ENCODE measurements around the gene FMNL1. TPM values are rescaled to one million over a fixed set of nuclear protein-coding genes. Genes with fewer than 3 reads are reported as not detected.

The FMNL1 gene
- total RNA-seq, 4 donors from 2014 or later: 0.22 to 5.2 (median 3.0) TPM

DNA sequence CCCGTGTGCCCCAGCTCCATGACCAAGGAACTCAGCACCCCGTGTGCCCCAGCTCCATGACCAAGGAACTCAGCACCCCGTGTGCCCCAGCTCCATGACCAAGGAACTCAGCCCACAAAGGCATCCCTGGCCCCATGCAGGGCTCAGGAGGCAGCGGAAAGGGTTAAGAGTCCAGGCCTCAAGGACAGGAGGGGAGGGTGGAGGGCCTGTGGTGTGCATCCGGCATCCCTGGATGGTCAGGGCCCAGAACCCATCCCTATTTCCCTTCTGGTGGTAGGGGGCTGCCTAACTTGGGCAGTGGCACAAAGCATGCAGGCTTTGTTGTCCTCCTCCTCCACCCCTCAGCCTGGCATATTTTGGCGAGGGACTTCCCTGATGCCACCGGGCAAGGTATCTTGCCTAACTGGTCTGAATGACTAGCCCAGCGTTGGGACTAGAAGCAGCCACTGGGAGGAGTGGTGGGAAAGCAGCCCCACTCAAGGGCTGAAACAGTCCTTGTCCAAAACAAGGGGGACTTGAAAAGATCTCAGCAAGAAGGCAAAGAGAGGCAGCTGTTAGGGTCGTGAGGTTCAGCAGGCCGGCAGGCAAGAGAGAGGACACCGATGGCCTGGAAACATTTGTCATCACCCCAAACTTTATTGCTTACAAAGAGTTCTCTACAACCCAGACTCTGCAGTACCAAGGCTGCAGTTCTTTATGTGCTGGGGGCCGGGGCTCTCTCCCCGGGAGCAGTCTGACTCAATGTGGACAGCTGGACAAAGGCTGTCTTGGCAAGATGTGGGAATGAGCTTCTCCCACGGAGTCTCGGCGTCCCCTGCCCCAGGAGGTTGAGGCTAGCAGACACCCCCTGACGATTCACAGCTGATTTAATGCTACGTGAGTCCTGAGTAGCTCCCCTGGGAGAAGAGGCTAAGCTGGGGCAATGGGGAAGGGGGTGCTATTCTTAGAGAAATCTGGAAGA lies 41.1 kb downstream of the FMNL1 start:
- Histone ChIP-seq H3K9me3 (no peaks in the 10 kb centered on the region), H3K27me3 (no peaks in the 10 kb centered on the region), H3K36me3 (peaks cover 0 to 25% of the 10 kb centered on the region in 2 donors), H3K4me1 (peaks cover 50 to 62% of the 10 kb centered on the region in 2 donors), H3K27ac (peak overlapping the region; percentile 75 to 85 (median 79)), H3K4me3 (peak overlapping the region; percentile 58 to 76 (median 60))
- in situ Hi-C loops (cut with MboI; ENCODE audit: low sequenced_read_pairs in 4 of 4): no loop called here
- intact Hi-C loops (cut with DNase I; ENCODE audit: low total_unique reads): no loop called here
- DNase-seq (peak in 1 of 2 donors; percentile 21), ATAC-seq (no peak)
- no peak for TF ChIP-seq POLR2A (IDR thresholded peaks at IDR 0.05)
- TF ChIP-seq, protein P1, sequence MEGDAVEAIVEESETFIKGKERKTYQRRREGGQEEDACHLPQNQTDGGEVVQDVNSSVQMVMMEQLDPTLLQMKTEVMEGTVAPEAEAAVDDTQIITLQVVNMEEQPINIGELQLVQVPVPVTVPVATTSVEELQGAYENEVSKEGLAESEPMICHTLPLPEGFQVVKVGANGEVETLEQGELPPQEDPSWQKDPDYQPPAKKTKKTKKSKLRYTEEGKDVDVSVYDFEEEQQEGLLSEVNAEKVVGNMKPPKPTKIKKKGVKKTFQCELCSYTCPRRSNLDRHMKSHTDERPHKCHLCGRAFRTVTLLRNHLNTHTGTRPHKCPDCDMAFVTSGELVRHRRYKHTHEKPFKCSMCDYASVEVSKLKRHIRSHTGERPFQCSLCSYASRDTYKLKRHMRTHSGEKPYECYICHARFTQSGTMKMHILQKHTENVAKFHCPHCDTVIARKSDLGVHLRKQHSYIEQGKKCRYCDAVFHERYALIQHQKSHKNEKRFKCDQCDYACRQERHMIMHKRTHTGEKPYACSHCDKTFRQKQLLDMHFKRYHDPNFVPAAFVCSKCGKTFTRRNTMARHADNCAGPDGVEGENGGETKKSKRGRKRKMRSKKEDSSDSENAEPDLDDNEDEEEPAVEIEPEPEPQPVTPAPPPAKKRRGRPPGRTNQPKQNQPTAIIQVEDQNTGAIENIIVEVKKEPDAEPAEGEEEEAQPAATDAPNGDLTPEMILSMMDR (IDR thresholded peaks at IDR 0.05 in 4 of 5, conservative IDR thresholded peaks at IDR 0.05 in 1 of 5): no peak

DNA sequence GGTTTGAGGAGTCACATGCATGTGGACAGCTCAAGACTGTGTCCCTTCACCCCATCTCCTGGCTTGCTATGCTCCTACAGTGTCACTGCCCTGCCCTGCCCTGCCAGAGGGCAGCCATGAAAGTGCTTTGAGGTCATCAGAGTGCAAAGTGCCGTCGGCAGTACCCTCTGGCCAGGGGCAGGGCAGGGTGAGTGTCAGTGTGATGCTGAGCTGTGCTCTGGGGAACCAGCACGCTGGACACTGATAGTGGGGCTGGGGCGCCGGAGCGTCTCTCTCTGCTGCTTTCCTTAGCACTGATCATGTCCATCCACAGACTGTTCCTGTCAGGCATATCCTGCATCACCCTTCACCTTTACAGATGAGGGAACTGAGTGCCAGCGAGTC lies 41.8 kb downstream of the FMNL1 start:
- peak; percentile 31 to 40 for ATAC-seq
- peak in 1 of 2 donors; percentile 74 for DNase-seq
- Histone ChIP-seq H3K27ac (peak overlapping the region; percentile 75 to 85 (median 79)), H3K36me3 (peaks cover 0 to 31% of the 10 kb centered on the region in 2 donors), H3K9me3 (no peaks in the 10 kb centered on the region), H3K4me1 (peaks cover 50 to 62% of the 10 kb centered on the region in 2 donors), H3K27me3 (no peaks in the 10 kb centered on the region), H3K4me3 (no peak overlapping the region)
- intact Hi-C loops (cut with DNase I; ENCODE audit: low total_unique reads) (no loop called here), in situ Hi-C loops (cut with MboI; ENCODE audit: low sequenced_read_pairs in 4 of 4) (no loop called here)
- TF ChIP-seq POLR2A (IDR thresholded peaks at IDR 0.05): no peak

DNA sequence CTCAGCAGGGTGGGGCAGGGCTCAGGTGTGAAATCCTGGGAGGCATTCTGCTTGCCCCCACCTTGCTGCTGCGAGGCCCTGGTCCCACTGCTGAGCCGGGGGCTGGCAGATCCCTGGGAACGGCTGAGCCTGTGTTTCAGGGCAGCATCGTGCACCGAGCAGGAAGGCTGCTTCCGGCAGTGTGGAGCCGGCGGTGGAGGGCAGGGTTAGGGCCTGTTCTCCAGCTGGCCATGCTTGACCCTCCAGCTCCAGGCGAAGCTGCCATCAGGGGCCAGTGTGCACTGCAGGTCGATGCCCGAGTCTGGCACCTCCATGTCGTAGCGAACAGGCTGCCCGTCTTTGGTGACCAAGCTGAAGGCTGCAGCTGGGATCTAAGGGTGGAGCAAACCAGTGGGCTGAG lies 42.7 kb downstream of the FMNL1 start:
- intact Hi-C loops (cut with DNase I; ENCODE audit: low total_unique reads) (no loop called here), in situ Hi-C loops (cut with MboI; ENCODE audit: low sequenced_read_pairs in 4 of 4) (no loop called here)
- H3K4me1 ChIP-seq: peaks cover 50 to 61% of the 10 kb centered on the region in 2 donors
- H3K36me3 ChIP-seq: peaks cover 0 to 41% of the 10 kb centered on the region in 2 donors
- no peaks in the 10 kb centered on the region for H3K9me3 ChIP-seq
- TF ChIP-seq POLR2A (IDR thresholded peaks at IDR 0.05): no peak
- TF ChIP-seq, protein P1 (IDR thresholded peaks at IDR 0.05 in 4 of 5, conservative IDR thresholded peaks at IDR 0.05 in 1 of 5): no peak
- no peaks in the 10 kb centered on the region for H3K27me3 ChIP-seq
- H3K27ac ChIP-seq: peak overlapping the region; percentile 75 to 85 (median 79)
- ATAC-seq (no peak), DNase-seq (no peak)
- H3K4me3 ChIP-seq: no peak overlapping the region

DNA sequence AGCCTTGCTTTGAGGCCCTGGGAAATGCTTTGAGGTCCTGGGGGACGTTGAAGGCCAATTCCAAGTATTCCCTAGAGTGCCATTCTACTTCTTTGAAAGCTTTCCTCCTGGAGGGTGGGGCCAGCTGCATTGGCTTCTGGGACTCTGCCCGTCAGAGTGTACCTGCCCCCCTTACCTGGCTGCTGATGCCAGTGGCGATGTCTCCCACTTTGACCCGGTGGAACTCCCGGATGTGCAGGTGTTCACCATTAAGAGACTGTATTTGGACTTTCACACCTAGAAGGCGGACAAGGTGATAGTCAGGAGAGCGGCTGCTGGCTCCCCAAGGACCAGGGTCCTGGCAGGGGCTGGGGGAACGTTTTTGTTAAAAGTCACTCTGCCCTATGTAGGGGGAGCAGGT lies 43.3 kb downstream of the FMNL1 start:
- no peak for DNase-seq
- Histone ChIP-seq H3K4me1 (peaks cover 48 to 56% of the 10 kb centered on the region in 2 donors), H3K27ac (peak overlapping the region; percentile 73 to 82 (median 76)), H3K4me3 (no peak overlapping the region), H3K36me3 (peaks cover 0 to 46% of the 10 kb centered on the region in 2 donors), H3K9me3 (no peaks in the 10 kb centered on the region), H3K27me3 (no peaks in the 10 kb centered on the region)
- ATAC-seq: no peak
- TF ChIP-seq, protein P1 (IDR thresholded peaks at IDR 0.05 in 4 of 5, conservative IDR thresholded peaks at IDR 0.05 in 1 of 5): no peak
- TF ChIP-seq POLR2A (IDR thresholded peaks at IDR 0.05): no peak
- in situ Hi-C loops (cut with MboI; ENCODE audit: low sequenced_read_pairs in 4 of 4) (no loop called here), intact Hi-C loops (cut with DNase I; ENCODE audit: low total_unique reads) (no loop called here)

DNA sequence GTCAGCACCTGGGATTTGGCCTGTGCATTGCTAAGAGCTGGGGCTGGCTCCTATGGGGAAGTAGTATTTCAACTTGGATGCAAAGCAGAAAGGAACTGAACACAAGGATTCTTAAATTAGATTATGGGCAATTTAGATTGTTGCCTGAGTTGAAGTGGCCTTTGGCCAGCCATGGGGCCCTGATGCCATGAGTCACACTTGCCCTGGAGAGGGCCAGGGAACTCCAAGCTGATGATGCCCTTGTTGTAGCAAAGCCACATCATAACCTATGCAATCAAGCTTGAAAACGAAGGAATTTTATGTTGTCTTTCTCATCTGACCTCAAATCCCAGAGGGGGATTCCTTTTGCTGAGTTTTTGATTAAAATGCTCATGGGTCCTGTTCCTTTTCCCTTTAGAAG lies 44.1 kb downstream of the FMNL1 start:
- H3K9me3 ChIP-seq: no peaks in the 10 kb centered on the region
- ATAC-seq: peak; percentile 54 to 75
- H3K4me3 ChIP-seq: no peak overlapping the region
- H3K36me3 ChIP-seq: peaks cover 0 to 55% of the 10 kb centered on the region in 2 donors
- peaks cover 42 to 53% of the 10 kb centered on the region in 2 donors for H3K4me1 ChIP-seq
- intact Hi-C loops (cut with DNase I; ENCODE audit: low total_unique reads): no loop called here
- H3K27me3 ChIP-seq: no peaks in the 10 kb centered on the region
- TF ChIP-seq, protein P1 (IDR thresholded peaks at IDR 0.05 in 4 of 5, conservative IDR thresholded peaks at IDR 0.05 in 1 of 5): no peak
- TF ChIP-seq POLR2A (IDR thresholded peaks at IDR 0.05): no peak
- in situ Hi-C loops (cut with MboI; ENCODE audit: low sequenced_read_pairs in 4 of 4): no loop called here
- H3K27ac ChIP-seq: peak overlapping the region; percentile 73 to 82 (median 76)
- peak; percentile 72 to 79 for DNase-seq
